ENCODE data around the gene KLHL10. TPM values are rescaled to one million over a fixed set of nuclear protein-coding genes. Genes with fewer than 3 reads are reported as not detected.

Gene KLHL10
- not detected in 2 replicates for total RNA-seq

DNA sequence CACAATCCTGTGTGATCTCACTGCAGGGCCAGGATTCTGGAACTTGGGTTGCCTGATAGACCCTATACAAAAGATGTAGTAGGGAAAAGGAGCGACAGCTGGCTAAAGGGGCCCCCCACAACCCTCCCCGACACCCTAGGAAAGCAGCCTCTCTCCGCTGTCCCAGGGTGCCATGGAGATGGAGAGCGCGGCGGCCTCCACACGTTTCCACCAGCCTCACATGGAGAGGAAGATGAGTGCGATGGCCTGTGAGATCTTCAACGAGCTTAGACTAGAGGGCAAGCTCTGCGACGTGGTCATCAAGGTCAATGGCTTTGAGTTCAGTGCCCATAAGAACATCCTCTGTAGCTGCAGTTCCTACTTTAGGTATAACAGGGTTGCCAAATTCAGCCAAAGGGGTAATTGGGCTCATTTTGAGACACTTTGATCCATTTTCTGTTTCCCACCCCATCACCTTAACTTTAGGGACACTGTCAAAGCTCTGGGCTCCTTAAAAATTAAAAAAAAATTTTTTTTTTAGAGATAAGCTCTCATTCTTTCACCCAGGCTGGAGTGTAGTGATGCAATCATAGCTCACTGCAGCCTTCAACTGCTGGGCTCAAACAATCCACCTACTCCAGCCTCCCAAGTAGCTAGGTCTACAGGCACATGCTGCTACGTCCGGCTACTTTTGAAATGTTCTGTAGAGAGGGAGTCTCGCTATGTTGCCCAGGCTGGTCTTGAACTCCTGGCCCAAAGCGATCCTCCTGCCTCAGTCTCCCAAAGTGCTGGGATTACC is at the start of gene KLHL10:
Gene KLHL10, plus strand, starts transcription at position 65 of the 778 bp plus-strand sequence. Its CDS starts 108 bp downstream, at position 173.

DNA sequence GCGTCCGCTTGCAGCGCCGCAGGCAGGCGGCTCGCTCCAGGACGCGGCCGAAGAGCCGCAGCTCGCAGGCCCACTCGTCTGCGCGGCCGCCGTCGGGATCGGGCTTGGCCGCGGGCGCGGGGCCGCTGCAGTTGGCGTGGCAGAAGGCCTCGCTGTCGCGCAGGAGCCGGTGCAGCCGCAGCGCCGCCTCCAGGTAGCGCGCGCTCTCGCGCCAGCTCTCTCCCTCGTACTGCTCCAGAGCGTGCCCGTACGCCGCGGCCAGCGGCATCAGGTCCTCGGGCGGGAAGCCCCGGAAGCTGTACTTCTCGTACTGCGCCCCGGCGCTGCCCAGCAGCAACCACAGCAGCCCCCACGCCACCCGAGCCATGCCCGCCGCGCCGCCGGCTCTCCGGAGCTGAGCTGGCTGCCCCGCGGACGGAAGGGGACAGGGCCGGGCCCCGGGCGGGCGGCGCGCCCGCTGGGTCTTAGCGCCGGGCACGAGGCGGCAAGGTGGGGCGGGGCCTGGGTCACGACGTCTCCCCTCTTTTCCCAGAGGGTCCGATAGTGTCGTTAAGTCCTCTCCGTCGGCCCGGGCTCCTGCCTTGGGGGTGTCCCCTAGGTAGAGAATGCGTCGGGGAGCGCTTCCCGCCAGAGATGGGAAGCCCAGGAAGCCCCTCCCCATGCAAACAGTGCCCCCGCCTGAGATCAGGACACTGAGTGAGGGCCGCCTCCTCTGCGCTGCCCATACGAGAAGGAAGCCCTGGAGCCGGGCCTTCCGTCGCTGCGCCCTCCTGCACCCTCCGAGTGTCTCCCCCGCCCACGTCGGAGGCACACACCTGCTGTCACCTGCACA is 25.9 kb upstream of the KLHL10 start, which contains the start of gene P3H4:
Gene P3H4, minus strand, starts transcription at position 401 of the 832 bp plus-strand sequence. Its CDS starts 34 bp downstream, at position 367.

DNA sequence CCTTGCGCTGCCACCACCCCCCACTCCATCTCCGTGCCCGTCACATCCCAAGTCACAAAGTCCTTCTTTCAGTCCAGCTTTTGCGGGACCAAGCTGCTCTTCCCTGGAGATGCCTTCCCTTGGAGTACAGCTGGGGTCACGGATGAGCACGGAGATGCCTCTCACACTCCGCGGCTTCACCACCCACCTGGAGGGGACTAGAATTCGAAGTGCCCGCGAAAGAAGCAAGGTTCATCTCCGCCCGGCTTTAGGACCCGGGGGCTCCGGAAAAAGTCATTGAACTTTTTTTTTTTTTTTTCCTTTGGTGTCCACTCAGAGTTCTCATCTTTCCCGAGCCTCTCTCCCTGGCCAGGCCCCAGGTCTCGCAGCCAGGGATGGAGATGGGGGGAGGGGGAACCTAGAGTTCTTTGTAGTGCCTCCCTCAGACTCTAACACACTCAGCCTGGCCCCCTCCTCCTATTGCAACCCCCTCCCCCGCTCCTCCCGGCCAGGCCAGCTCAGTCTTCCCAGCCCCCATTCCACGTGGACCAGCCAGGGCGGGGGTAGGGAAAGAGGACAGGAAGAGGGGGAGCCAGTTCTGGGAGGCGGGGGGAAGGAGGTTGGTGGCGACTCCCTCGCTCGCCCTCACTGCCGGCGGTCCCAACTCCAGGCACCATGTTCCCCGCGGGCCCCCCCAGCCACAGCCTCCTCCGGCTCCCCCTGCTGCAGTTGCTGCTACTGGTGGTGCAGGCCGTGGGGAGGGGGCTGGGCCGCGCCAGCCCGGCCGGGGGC is 25.1 kb upstream of the KLHL10 start, which contains the start of gene FKBP10:
Gene FKBP10, plus strand, starts transcription at position 624 of the 771 bp plus-strand sequence. Its CDS starts 31 bp downstream, at position 655.

DNA sequence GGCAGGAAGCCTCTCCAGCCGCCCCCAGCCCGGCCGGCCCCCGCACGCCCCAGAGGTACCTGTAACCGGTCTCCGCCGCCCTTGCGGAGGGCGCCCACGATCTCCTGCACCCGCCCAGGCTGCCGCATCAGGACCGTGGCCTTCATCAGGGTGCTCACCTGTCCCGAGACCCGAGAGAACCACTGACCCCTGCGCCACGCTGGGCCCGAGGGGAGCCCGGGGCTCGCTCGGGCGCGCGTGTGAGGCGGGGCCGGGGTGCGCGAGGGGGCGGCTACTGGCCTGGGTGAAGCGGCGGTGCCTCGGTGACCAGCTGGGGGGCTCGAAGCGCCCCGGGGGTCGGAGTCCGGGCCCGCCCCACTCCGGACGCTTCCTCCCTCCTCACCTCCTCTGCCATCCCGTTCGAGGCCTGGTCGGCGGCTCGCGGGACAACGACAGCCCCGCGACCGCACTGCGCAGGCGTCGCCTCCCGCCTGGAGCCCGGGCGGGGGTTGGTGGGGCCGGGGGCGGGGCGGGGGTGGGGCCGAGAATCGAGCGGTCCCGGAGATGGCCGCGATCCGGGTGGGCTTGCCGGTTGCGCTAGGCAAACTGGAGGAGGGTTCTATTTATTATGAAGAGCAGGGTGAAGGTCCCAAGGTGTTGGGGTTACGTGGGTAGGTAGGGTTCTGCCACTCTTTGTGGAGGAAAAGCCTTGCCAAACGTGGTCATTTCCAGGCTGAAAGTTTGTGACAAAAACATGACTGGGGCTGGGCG is 1.6 kb upstream of the KLHL10 start, which contains the start of gene NT5C3B:
Gene NT5C3B, minus strand, starts transcription at position 433 of the 750 bp plus-strand sequence. Its CDS starts 39 bp downstream, at position 394.

DNA sequence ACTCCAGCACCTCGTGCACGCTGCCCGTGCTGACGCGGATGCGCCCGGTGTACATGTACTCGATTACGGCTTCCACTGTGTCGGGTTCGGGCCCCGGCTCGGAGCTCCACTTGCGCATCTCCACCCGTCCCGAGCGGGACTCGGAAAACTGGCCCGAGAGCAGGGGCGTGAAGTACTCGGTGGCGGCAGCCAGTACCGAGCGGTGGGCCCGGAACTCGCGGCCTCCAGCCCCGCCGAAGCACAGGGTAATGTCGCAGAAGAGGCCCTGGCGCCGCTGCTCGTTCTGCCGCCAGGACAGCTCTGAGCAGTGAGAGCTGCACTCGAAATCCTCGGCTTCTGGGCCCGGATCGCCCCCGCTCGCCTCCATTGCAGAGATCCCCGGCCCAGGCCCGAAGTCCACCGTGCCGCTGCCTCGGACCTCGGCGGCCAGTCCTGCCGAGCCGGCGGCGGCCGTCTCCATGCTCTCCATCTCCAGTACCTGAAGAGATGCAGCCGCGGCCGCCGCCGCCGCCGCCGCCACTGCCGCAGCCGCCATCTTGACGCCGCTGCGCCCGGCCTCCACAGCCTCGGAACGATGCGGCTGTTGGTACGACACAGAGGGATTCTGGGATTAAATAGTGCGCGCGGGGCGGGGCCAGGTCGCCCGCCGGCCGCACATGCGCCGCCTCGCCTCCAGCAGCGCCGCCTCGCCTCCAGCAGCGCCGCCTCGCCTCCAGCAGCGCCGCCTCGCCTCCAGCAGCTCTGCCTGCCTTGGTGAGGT is 27.4 kb downstream of the KLHL10 start, which contains the start of gene KLHL11:
Gene KLHL11, minus strand, starts transcription at position 588 of the 760 bp plus-strand sequence. Its CDS starts 53 bp downstream, at position 535.

Other genes with a start within 250 kb of the KLHL10 start
- 0.51 TPM in 1 of 2 replicates, not detected in the other for gene KRT16, start 225.1 kb upstream of the KLHL10 start, total RNA-seq
- 2.3 and 25.7 TPM in 2 replicates for gene KRT17, start 213.2 kb upstream of the KLHL10 start, total RNA-seq
- 99.4 and 202 TPM in 2 replicates for gene EIF1, start 148.9 kb upstream of the KLHL10 start, total RNA-seq
- not detected in 2 replicates for gene GAST, start 125.5 kb upstream of the KLHL10 start, total RNA-seq
- 0.13 TPM in 1 of 2 replicates, not detected in the other for gene HAP1, start 103.2 kb upstream of the KLHL10 start, total RNA-seq
- gene JUP, start 51.1 kb upstream of the KLHL10 start, total RNA-seq: 302 and 440 TPM in 2 replicates
- 64.4 and 101 TPM in 2 replicates for gene P3H4, start 25.9 kb upstream of the KLHL10 start, total RNA-seq
- 175 and 310 TPM in 2 replicates for gene FKBP10, start 24.8 kb upstream of the KLHL10 start, total RNA-seq
- gene NT5C3B, start 1.6 kb upstream of the KLHL10 start, total RNA-seq: 54.9 and 82.1 TPM in 2 replicates
- gene KLHL11, start 27.6 kb downstream of the KLHL10 start, total RNA-seq: 13.2 and 18.5 TPM in 2 replicates
- gene ACLY, start 81.1 kb downstream of the KLHL10 start, total RNA-seq: 251 and 418 TPM in 2 replicates
- 1.0 and 1.1 TPM in 2 replicates for gene ODAD4, start 92.8 kb downstream of the KLHL10 start, total RNA-seq
- gene CNP, start 129.0 kb downstream of the KLHL10 start, total RNA-seq: 63.7 and 81.6 TPM in 2 replicates
- 41.1 and 45.5 TPM in 2 replicates for gene DNAJC7, start 179.6 kb downstream of the KLHL10 start, total RNA-seq
- gene NKIRAS2, start 182.3 kb downstream of the KLHL10 start, total RNA-seq: 52.5 and 74.7 TPM in 2 replicates
- 0.16 and 0.76 TPM in 2 replicates for gene C17orf113, start 212.8 kb downstream of the KLHL10 start, total RNA-seq